WERI-Rb-1 (cell line): Measurements from ENCODE around the gene ADRA2A.

Experiments used
- DNase-seq: peaks from one replicate; pipeline ENCODE4 v3.0.0-alpha.2; 2020
- H3K27ac ChIP-seq: fragments of 250-450 bp; sonication (Bioruptor Pico); 2 replicates; pipeline ENCODE4 v1.5.1; 2020; ENCODE audit warnings: mild to moderate bottlenecking, moderate library complexity
- H3K27me3 ChIP-seq: fragments of 250-450 bp; sonication (Bioruptor Pico); 2 replicates; pipeline ENCODE4 v1.5.1; 2021; ENCODE audit warnings: mild to moderate bottlenecking, low read depth, moderate library complexity; ENCODE audit not compliant: insufficient read depth, severe bottlenecking
- H3K36me3 ChIP-seq: fragments of 250-450 bp; sonication (Bioruptor Pico); 2 replicates; pipeline ENCODE4 v1.5.1; 2020; ENCODE audit warnings: mild to moderate bottlenecking, moderate library complexity
- H3K4me3 ChIP-seq: 2 replicates; pipeline ENCODE4 v1.5.1; 2011; ENCODE audit warnings: low read depth, mild to moderate bottlenecking, control low read depth, low read length
- H3K9me3 ChIP-seq: fragments of 250-450 bp; sonication (Bioruptor Pico); 2 replicates; pipeline ENCODE4 v1.5.1; 2021; ENCODE audit warnings: mild to moderate bottlenecking, moderate library complexity; ENCODE audit not compliant: severe bottlenecking
- CTCF ChIP-seq: IDR thresholded peaks from 2 replicates; pipeline ENCODE4 v1.5.1; 2011; ENCODE audit warnings: low read depth, mild to moderate bottlenecking, control low read depth, inconsistent platforms, low read length

Gene ADRA2A

GRCh38 chr10:111101796-111102195, 25.0 kb downstream of the ADRA2A start:
- Histone ChIP-seq H3K36me3 (no peaks in the 10 kb centered on the region), H3K27me3 (no peaks in the 10 kb centered on the region), H3K9me3 (no peaks in the 10 kb centered on the region), H3K4me3 (no peak overlapping the region), H3K27ac (no peak overlapping the region)
- DNase-seq, result no peak
- no peak for TF ChIP-seq CTCF

- Histone ChIP-seq H3K9me3 (no peaks in the 10 kb centered on the region), H3K27me3 (no peaks in the 10 kb centered on the region), H3K36me3 (no peaks in the 10 kb centered on the region), H3K27ac (no peak overlapping the region), H3K4me3 (no peak overlapping the region)
- no peak for DNase-seq
- TF ChIP-seq CTCF, result no peak
These were observed 25.6 kb downstream of the ADRA2A start for GRCh38 chr10:111102359-111102837.

GRCh38 chr10:111103196-111103840, 26.5 kb downstream of the ADRA2A start:
- Histone ChIP-seq H3K9me3 (no peaks in the 10 kb centered on the region), H3K4me3 (no peak overlapping the region), H3K36me3 (no peaks in the 10 kb centered on the region), H3K27me3 (no peaks in the 10 kb centered on the region), H3K27ac (no peak overlapping the region)
- no peak for DNase-seq
- no peak for TF ChIP-seq CTCF

- TF ChIP-seq CTCF, result no peak
- H3K27me3 ChIP-seq, result no peaks in the 10 kb centered on the region
- no peaks in the 10 kb centered on the region for H3K36me3 ChIP-seq
These were observed 28.0 kb downstream of the ADRA2A start for GRCh38 chr10:111104811-111105210.

GRCh38 chr10:111106081-111106480, 29.3 kb downstream of the ADRA2A start:
- Histone ChIP-seq H3K36me3 (no peaks in the 10 kb centered on the region), H3K27ac (no peak overlapping the region), H3K27me3 (no peaks in the 10 kb centered on the region), H3K4me3 (no peak overlapping the region), H3K9me3 (no peaks in the 10 kb centered on the region)
- no peak for TF ChIP-seq CTCF
- DNase-seq, result no peak

More at GRCh38 chr10:111104811-111105210, 28.0 kb downstream of the ADRA2A start:
- Histone ChIP-seq H3K4me3 (no peak overlapping the region), H3K9me3 (no peaks in the 10 kb centered on the region), H3K27ac (no peak overlapping the region)
- no peak for DNase-seq

GRCh38 chr10:111107023-111107422, 30.2 kb downstream of the ADRA2A start:
- no peak overlapping the region for H3K27ac ChIP-seq
- peak; percentile 26 for DNase-seq
- H3K36me3 ChIP-seq, result no peaks in the 10 kb centered on the region
- no peak overlapping the region for H3K4me3 ChIP-seq
- H3K9me3 ChIP-seq, result no peaks in the 10 kb centered on the region
- peak; percentile 47; the same call in 1 of the 2 replicates for TF ChIP-seq CTCF
- H3K27me3 ChIP-seq, result no peaks in the 10 kb centered on the region
